Lung (tissue), 12 donors: ENCODE results near the gene BIN1. TPM values are rescaled to one million over a fixed set of nuclear protein-coding genes. Genes with fewer than 3 reads are reported as not detected.

Experiments
- ATAC-seq: fragments of 200-7000 bp; cut with Tn5 transposase; one replicate; pipeline ENCODE4 v1.9.1; 2020; ENCODE audit warnings: moderate number of reproducible peaks; ENCODE audit not compliant: insufficient read depth, low FRiP score
- DNase-seq, 3 donors: peaks; one replicate each; pipeline ENCODE4 v3.0.0-alpha.2; 2013 to 2017
- H3K27ac ChIP-seq, 2 donors: one replicate each; pipeline ENCODE4 v1.5.1; 2013; ENCODE audit warnings: mild to moderate bottlenecking in 2 of 2, moderate library complexity in 2 of 2, control low read depth in 1 of 2, inconsistent platforms in 1 of 2, low read depth in 1 of 2, low read length in 1 of 2
- H3K27me3 ChIP-seq, 3 donors: one replicate each; pipeline ENCODE4 v1.5.1; 2013; ENCODE audit warnings: low read length in 2 of 3; ENCODE audit not compliant: control insufficient read depth in 3 of 3, insufficient read depth in 3 of 3
- H3K36me3 ChIP-seq, 4 donors: one replicate each; pipeline ENCODE4 v1.5.1; 2013; ENCODE audit warnings: low read length in 4 of 4, mild to moderate bottlenecking in 1 of 4, moderate library complexity in 1 of 4; ENCODE audit not compliant: control insufficient read depth in 4 of 4, insufficient read depth in 4 of 4
- H3K4me1 ChIP-seq, 5 donors: one replicate each; pipeline ENCODE4 v1.5.1; 2013; ENCODE audit warnings: low read length in 5 of 5, mild to moderate bottlenecking in 2 of 5, moderate library complexity in 1 of 5; ENCODE audit not compliant: control insufficient read depth in 5 of 5, insufficient read depth in 5 of 5
- H3K4me3 ChIP-seq: one replicate; pipeline ENCODE4 v1.5.1; 2013; ENCODE audit warnings: mild to moderate bottlenecking, control low read depth, moderate library complexity
- H3K9ac ChIP-seq, 2 donors: one replicate each; pipeline ENCODE4 v1.5.1; 2013; ENCODE audit warnings: low read length in 2 of 2, control low read depth in 1 of 2; ENCODE audit not compliant: insufficient read depth in 1 of 2
- H3K9me3 ChIP-seq, 4 donors: one replicate each; pipeline ENCODE4 v1.5.1; 2013; ENCODE audit warnings: low read length in 3 of 4, mild to moderate bottlenecking in 1 of 4, moderate library complexity in 1 of 4; ENCODE audit not compliant: control insufficient read depth in 4 of 4, insufficient read depth in 3 of 4
- CTCF ChIP-seq: IDR thresholded peaks from 2 replicates; pipeline ENCODE4 v1.5.1; 2012; ENCODE audit warnings: mild to moderate bottlenecking; ENCODE audit errors: control extremely low read depth, extremely low read depth
- WGBS, 2 donors: extraction: QIAGEN DNeasy Blood & Tissue Kit; methylation state at CpG; one replicate each; pipeline ENCODE4 v1.1.7; 2013; 5-methylcytosine and 5-hydroxymethylcytosine counted together
- polyA plus RNA-seq, 2 donors: library from polyadenylated mRNA; stranded (reverse); fragments of 200-250 nt; gene quantifications; one replicate each; pipeline ENCODE4 v1.2.1, GENCODE V29; 2013
- total RNA-seq, 2 donors: library from RNA; depleted of rRNA in 1 of 2; stranded (reverse); fragments of >200 nt in 1 of 2; gene quantifications; one replicate each; pipeline ENCODE4 v1.2.1, GENCODE V29; 2014 to 2021
- donor health status: control.
- donor health status: control.
- donor health status: Bipolar disorder and iron deficiency.
- donor health status: healthy.
- donor health status: DM: yes; HTN: yes; CAD: no.

The BIN1 gene
- total and polyA plus RNA-seq, 4 donors: 28.8 to 41.7 (median 36.2) TPM

DNA sequence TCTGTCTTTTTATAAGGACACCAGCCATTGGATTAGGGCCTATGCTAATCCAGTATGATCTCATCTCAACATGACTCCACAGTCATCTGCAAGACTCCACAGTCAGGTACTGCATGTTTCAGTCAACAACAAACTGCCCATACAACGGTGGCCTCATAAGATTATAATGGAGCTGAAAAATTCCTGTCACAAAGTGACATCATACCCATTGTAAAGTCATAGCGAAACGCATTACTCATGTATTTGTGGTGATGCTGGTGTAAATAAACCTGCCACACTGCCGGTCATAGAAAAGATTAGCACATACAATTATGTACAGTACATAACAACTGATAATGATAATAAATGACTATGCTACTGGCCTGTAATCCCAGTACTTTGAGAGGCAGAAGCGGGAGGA is 106.0 kb downstream of the BIN1 start:
- Histone ChIP-seq H3K4me1 (peaks cover 0 to 2% (median 0%) of the 10 kb centered on the region in 5 donors), H3K36me3 (no peaks in the 10 kb centered on the region), H3K27me3 (no peaks in the 10 kb centered on the region), H3K4me3 (no peak overlapping the region), H3K9ac (no peak overlapping the region), H3K9me3 (no peaks in the 10 kb centered on the region), H3K27ac (no peak overlapping the region)
- WGBS, 2 donors: 85 to 94% methylated on average over 5 of the region's 5 CpGs
- no peak for TF ChIP-seq CTCF
- ATAC-seq (no peak), DNase-seq (no peak)

DNA sequence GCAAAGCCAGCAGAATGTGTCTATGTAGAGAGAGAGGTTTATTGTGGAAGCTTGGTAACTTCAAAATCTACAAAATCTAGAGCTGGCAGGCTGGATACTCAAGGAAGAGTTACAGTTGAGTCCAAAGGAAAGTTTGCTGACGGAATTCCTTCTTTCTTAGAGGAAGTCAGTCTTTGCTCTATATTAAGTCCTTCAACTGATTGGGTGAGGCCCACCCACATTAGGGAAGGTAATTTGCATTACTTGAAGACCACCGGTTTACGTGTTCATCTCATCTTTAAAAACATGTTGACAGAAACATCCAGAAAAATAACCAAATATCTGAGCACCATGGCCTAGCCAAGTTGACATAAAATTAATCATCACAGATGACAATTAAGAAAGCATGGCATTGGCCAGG is 106.8 kb downstream of the BIN1 start:
- DNase-seq (no peak), ATAC-seq (no peak)
- Histone ChIP-seq H3K27me3 (no peaks in the 10 kb centered on the region), H3K9me3 (no peaks in the 10 kb centered on the region), H3K27ac (no peak overlapping the region), H3K4me3 (no peak overlapping the region), H3K4me1 (peaks cover 0 to 8% (median 0%) of the 10 kb centered on the region in 5 donors), H3K36me3 (no peaks in the 10 kb centered on the region), H3K9ac (no peak overlapping the region)
- TF ChIP-seq CTCF: no peak
- WGBS, 2 donors: 67 to 86% methylated on average over 3 of the region's 3 CpGs

GRCh38 chr2:126999106-126999756 is 107.7 kb downstream of the BIN1 start:
- no peak for TF ChIP-seq CTCF
- DNase-seq: no peak
- no peaks in the 10 kb centered on the region for H3K27me3 ChIP-seq
- H3K9me3 ChIP-seq: no peaks in the 10 kb centered on the region
- peaks cover 0 to 8% (median 0%) of the 10 kb centered on the region in 5 donors for H3K4me1 ChIP-seq
- H3K9ac ChIP-seq: no peak overlapping the region
- no peaks in the 10 kb centered on the region for H3K36me3 ChIP-seq
- no peak overlapping the region for H3K4me3 ChIP-seq
- WGBS, 2 donors: 80 to 95% methylated on average over 5 of the region's 5 CpGs
- ATAC-seq: no peak
- H3K27ac ChIP-seq: no peak overlapping the region

- no peak overlapping the region for H3K27ac ChIP-seq
- no peaks in the 10 kb centered on the region for H3K36me3 ChIP-seq
- peaks cover 0 to 8% (median 0%) of the 10 kb centered on the region in 5 donors for H3K4me1 ChIP-seq
- no peak for TF ChIP-seq CTCF
- no peak overlapping the region for H3K4me3 ChIP-seq
- no peak for ATAC-seq
- no peak for DNase-seq
- no peaks in the 10 kb centered on the region for H3K27me3 ChIP-seq
- no peak overlapping the region for H3K9ac ChIP-seq
- H3K9me3 ChIP-seq: no peaks in the 10 kb centered on the region
Observed at GRCh38 chr2:126998486-126998885, 108.5 kb downstream of the BIN1 start.
